Smooth muscle cell of the brain vasculature (primary cell): Measurements from ENCODE around the gene MYO15B.

Experiments
- DNase-seq: peaks from one replicate; pipeline ENCODE4 v3.0.0-alpha.2; 2012; ENCODE audit warnings: low read depth, low spot score

MYO15B gene

GRCh38 chr17:75602644-75603043, 15.0 kb downstream of the MYO15B start:
- no peak for DNase-seq

- DNase-seq, result no peak
Observed at GRCh38 chr17:75603123-75603522, 15.5 kb downstream of the MYO15B start.

GRCh38 chr17:75604034-75604695, 16.6 kb downstream of the MYO15B start:
- DNase-seq, result no peak

- no peak for DNase-seq
Observed at GRCh38 chr17:75605790-75606189, 18.2 kb downstream of the MYO15B start.

GRCh38 chr17:75607086-75607485, 19.5 kb downstream of the MYO15B start:
- no peak for DNase-seq

- no peak for DNase-seq
Observed at GRCh38 chr17:75610103-75610984, 22.7 kb downstream of the MYO15B start.

GRCh38 chr17:75611851-75612429, 24.3 kb downstream of the MYO15B start:
- DNase-seq, result no peak

GRCh38 chr17:75612906-75613626, 25.5 kb downstream of the MYO15B start:
- no peak for DNase-seq

GRCh38 chr17:75614006-75614405, 26.4 kb downstream of the MYO15B start:
- no peak for DNase-seq

GRCh38 chr17:75614556-75615270, 27.1 kb downstream of the MYO15B start:
- no peak for DNase-seq

- DNase-seq, result no peak
Observed at GRCh38 chr17:75615301-75615700, 27.7 kb downstream of the MYO15B start.

GRCh38 chr17:75616521-75617122, 29.0 kb downstream of the MYO15B start:
- DNase-seq, result no peak

GRCh38 chr17:75617218-75617617, 29.6 kb downstream of the MYO15B start:
- DNase-seq, result no peak

GRCh38 chr17:75617675-75618074, 30.1 kb downstream of the MYO15B start:
- DNase-seq, result no peak

GRCh38 chr17:75619506-75620431, 32.2 kb downstream of the MYO15B start:
- DNase-seq, result no peak

GRCh38 chr17:75621489-75621888, 33.9 kb downstream of the MYO15B start:
- DNase-seq, result no peak

- no peak for DNase-seq
Observed at GRCh38 chr17:75622076-75622475, 34.5 kb downstream of the MYO15B start.

GRCh38 chr17:75622771-75623273, 35.2 kb downstream of the MYO15B start:
- DNase-seq, result no peak

- no peak for DNase-seq
Observed at GRCh38 chr17:75623386-75623785, 35.8 kb downstream of the MYO15B start.

GRCh38 chr17:75624021-75624420, 36.4 kb downstream of the MYO15B start:
- no peak for DNase-seq
